Stimulated activated CD4-positive, alpha-beta T cell treated with anti-CD3 and anti-CD28 coated beads, Interleukin-12 subunit alpha, Interleukin-12 subunit beta, amount 100 ng/mL, for 48 hours (primary cell): ENCODE data around the gene APBA2.

Experiments
- DNase-seq, 3 donors: peaks; one replicate each; pipeline ENCODE4 v3.0.0-alpha.2; 2020; ENCODE audit warnings: low read depth in 2 of 3, low spot score in 1 of 3

Gene APBA2

GRCh38 chr15:29114221-29115092 is 228.7 kb downstream of the APBA2 start:
- no peak for DNase-seq

- no peak for DNase-seq
Measured at GRCh38 chr15:29115093-29115991, 229.6 kb downstream of the APBA2 start.

- DNase-seq = no peak
Measured at GRCh38 chr15:29116970-29117700, 231.4 kb downstream of the APBA2 start.

- no peak for DNase-seq
Measured at GRCh38 chr15:29117778-29118177, 232.0 kb downstream of the APBA2 start.

- DNase-seq = no peak
Measured at GRCh38 chr15:29119847-29120246, 234.1 kb downstream of the APBA2 start.

GRCh38 chr15:29120593-29121368 is 235.0 kb downstream of the APBA2 start:
- no peak for DNase-seq

GRCh38 chr15:29121369-29121656 is 235.5 kb downstream of the APBA2 start:
- no peak for DNase-seq

GRCh38 chr15:29121907-29122306 is 236.1 kb downstream of the APBA2 start:
- DNase-seq = no peak

GRCh38 chr15:29122506-29122905 is 236.7 kb downstream of the APBA2 start:
- no peak for DNase-seq

GRCh38 chr15:29123171-29123570 is 237.4 kb downstream of the APBA2 start:
- no peak for DNase-seq

- no peak for DNase-seq
Measured at GRCh38 chr15:29123991-29124390, 238.2 kb downstream of the APBA2 start.

GRCh38 chr15:29124581-29125381 is 239.0 kb downstream of the APBA2 start:
- no peak for DNase-seq

GRCh38 chr15:29125382-29126207 is 239.8 kb downstream of the APBA2 start:
- DNase-seq = no peak

- no peak for DNase-seq
Measured at GRCh38 chr15:29126208-29126536, 240.4 kb downstream of the APBA2 start.

- DNase-seq = no peak
Measured at GRCh38 chr15:29126821-29127461, 241.2 kb downstream of the APBA2 start.

- DNase-seq = no peak
Measured at GRCh38 chr15:29127506-29128430, 242.0 kb downstream of the APBA2 start.

- no peak for DNase-seq
Measured at GRCh38 chr15:29128671-29129070, 242.9 kb downstream of the APBA2 start.

- no peak for DNase-seq
Measured at GRCh38 chr15:29129221-29129620, 243.4 kb downstream of the APBA2 start.
